HG02840 (cell line): ENCODE results near the gene SMOC2.

Experiments used
- ATAC-seq: cut with Tn5 transposase; IDR thresholded peaks from one replicate; pipeline ENCODE4 v1.9.1; 2021; ENCODE audit warnings: mild to moderate bottlenecking, moderate library complexity, moderate number of reproducible peaks; ENCODE audit not compliant: unreplicated experiment, low FRiP score

The SMOC2 gene

GRCh38 chr6:168616816-168617765 lies 176.1 kb downstream of the SMOC2 start:
- no peak for ATAC-seq

- no peak for ATAC-seq
Observed at GRCh38 chr6:168618546-168619315, 177.7 kb downstream of the SMOC2 start.

GRCh38 chr6:168619560-168620314 lies 178.8 kb downstream of the SMOC2 start:
- ATAC-seq: no peak

GRCh38 chr6:168620578-168620977 lies 179.6 kb downstream of the SMOC2 start:
- no peak for ATAC-seq

- ATAC-seq: no peak
Observed at GRCh38 chr6:168623736-168624135, 182.8 kb downstream of the SMOC2 start.

- no peak for ATAC-seq
Observed at GRCh38 chr6:168624540-168624939, 183.6 kb downstream of the SMOC2 start.

GRCh38 chr6:168624948-168625347 lies 184.0 kb downstream of the SMOC2 start:
- no peak for ATAC-seq

- no peak for ATAC-seq
Observed at GRCh38 chr6:168625602-168626001, 184.6 kb downstream of the SMOC2 start.

- no peak for ATAC-seq
Observed at GRCh38 chr6:168626046-168626602, 185.1 kb downstream of the SMOC2 start.

GRCh38 chr6:168627506-168628175 lies 186.7 kb downstream of the SMOC2 start:
- ATAC-seq: no peak

- no peak for ATAC-seq
Observed at GRCh38 chr6:168628176-168628553, 187.2 kb downstream of the SMOC2 start.

GRCh38 chr6:168628732-168629245 lies 187.8 kb downstream of the SMOC2 start:
- ATAC-seq: no peak

- no peak for ATAC-seq
Observed at GRCh38 chr6:168631564-168631963, 190.6 kb downstream of the SMOC2 start.

- ATAC-seq: no peak
Observed at GRCh38 chr6:168632694-168633093, 191.7 kb downstream of the SMOC2 start.

- ATAC-seq: no peak
Observed at GRCh38 chr6:168634541-168635328, 193.8 kb downstream of the SMOC2 start.

- no peak for ATAC-seq
Observed at GRCh38 chr6:168636147-168637004, 195.4 kb downstream of the SMOC2 start.

GRCh38 chr6:168637834-168638233 lies 196.8 kb downstream of the SMOC2 start:
- no peak for ATAC-seq
